ENCODE measurements around the gene TPSAB1. TPM values are rescaled to one million over a fixed set of nuclear protein-coding genes. Genes with fewer than 3 reads are reported as not detected.

The TPSAB1 gene
- total and polyA plus RNA-seq, 10 donors: 0.26 to 17.9 (median 1.1) TPM; not detected in 1

DNA sequence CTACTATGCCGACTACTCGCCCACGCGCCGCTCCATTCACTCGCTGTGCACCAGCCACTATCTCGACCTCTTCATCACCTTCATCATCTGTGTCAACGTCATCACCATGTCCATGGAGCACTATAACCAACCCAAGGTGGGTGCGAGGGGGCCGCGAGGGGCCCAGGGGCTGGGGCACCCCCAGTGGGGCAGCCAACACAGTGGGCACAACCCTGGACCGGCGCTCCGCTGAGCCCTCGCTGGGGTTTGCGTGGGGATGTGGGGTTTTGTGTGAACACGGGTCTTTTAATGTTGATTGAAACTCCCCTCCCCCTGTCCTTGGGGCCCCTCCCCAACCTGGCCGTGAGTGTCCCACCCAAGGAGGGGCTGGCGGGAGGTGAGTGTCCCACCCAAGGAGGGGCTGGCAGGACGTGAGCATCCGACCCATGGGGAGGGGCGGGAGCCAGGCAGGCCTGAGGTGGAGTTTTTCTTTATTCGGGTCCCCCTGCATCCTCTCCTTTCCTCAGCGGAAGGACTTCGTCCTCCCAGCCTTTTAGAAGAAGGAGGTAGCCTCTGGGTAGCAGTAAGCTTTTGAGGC, 26.6 kb upstream of the TPSAB1 start:
- Histone ChIP-seq H3K27me3 (replicated peaks in 1 of 7) (peaks cover 0 to 56% (median 0%) of the 10 kb centered on the region in 7 donors), H3K9me3 (no peaks in the 10 kb centered on the region), H3K27ac (no peak overlapping the region), H3K4me3 (no peak overlapping the region), H3K36me3 (no peaks in the 10 kb centered on the region), H3K4me1 (no peaks in the 10 kb centered on the region)
- TF ChIP-seq, protein P1, sequence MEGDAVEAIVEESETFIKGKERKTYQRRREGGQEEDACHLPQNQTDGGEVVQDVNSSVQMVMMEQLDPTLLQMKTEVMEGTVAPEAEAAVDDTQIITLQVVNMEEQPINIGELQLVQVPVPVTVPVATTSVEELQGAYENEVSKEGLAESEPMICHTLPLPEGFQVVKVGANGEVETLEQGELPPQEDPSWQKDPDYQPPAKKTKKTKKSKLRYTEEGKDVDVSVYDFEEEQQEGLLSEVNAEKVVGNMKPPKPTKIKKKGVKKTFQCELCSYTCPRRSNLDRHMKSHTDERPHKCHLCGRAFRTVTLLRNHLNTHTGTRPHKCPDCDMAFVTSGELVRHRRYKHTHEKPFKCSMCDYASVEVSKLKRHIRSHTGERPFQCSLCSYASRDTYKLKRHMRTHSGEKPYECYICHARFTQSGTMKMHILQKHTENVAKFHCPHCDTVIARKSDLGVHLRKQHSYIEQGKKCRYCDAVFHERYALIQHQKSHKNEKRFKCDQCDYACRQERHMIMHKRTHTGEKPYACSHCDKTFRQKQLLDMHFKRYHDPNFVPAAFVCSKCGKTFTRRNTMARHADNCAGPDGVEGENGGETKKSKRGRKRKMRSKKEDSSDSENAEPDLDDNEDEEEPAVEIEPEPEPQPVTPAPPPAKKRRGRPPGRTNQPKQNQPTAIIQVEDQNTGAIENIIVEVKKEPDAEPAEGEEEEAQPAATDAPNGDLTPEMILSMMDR (IDR thresholded peaks at IDR 0.05 in 8 of 11, conservative IDR thresholded peaks at IDR 0.05 in 3 of 11): no peak
- TF ChIP-seq POLR2AphosphoS5 (IDR thresholded peaks at IDR 0.05) (no peak), POLR2A (IDR thresholded peaks at IDR 0.05) (no peak)
- WGBS, 5 donors: 77 to 84% (median 82%) methylated on average over 22 to 25 of the region's 25 CpGs
- intact Hi-C loops (cut with DNase I; ENCODE audit: low total_unique reads): no loop called here
- no peak for DNase-seq

DNA sequence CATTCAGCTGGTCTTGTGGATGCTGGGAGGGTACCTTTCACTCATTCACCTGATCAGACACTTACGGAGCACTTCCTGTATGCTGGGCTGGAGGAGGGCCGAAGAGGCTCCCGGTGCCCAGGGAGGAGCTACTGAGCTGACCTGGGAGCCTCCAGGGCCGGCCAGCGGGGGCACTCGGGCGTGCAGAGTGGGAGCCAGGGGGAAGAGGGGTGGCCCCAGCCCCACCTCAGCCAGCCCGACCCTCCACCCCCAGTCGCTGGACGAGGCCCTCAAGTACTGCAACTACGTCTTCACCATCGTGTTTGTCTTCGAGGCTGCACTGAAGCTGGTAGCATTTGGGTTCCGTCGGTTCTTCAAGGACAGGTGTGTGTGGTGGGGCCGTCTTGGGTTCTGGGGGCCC, 25.8 kb upstream of the TPSAB1 start:
- 72 to 85% (median 79%) methylated on average over 13 to 16 of the region's 16 CpGs for WGBS, 5 donors
- intact Hi-C loops (cut with DNase I; ENCODE audit: low total_unique reads): no loop called here
- DNase-seq: no peak

DNA sequence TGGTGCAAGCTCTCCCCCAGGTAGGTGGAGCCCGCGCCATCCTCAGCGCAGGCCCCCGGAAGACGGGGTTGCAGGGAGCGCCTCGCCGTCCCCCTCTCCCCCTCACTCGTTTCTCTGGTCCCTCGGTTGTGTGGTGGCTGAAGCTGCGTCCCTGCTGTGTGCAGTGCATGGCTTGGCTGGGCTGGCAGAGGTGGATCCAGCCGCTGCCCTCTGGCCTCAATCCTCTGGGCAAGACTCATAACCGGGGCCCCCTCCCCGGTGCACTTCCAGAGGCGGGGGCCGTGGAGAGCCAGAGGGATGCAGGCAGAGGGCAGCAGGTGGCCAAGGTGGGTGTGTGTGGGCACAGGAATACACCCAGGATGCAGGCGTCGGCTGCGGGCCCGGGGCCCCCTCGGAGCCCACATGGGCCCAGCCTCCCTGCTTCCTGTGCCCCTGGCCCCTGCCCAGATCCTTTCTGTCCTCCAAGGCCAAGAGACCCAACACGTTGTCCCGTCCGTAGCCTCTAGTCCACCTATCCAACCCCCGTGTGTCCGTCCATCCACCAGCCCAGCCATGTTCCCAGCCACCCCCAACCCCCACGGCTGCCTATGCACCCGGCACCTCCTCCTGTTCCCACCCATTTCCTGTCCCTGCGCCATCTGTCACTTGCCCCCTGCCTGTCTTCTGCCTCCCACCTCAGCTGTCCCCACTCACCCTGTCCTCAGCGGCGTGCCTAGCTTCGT, 24.8 kb upstream of the TPSAB1 start:
- intact Hi-C loops (cut with DNase I; ENCODE audit: low total_unique reads): no loop called here
- WGBS, 5 donors: 53 to 69% (median 61%) methylated on average over 13 to 32 of the region's 32 CpGs
- Histone ChIP-seq H3K27me3 (replicated peaks in 1 of 7) (peaks cover 0 to 68% (median 0%) of the 10 kb centered on the region in 7 donors), H3K27ac (no peak overlapping the region), H3K4me3 (no peak overlapping the region), H3K4me1 (no peaks in the 10 kb centered on the region), H3K9me3 (no peaks in the 10 kb centered on the region), H3K36me3 (no peaks in the 10 kb centered on the region)
- DNase-seq: no peak
- TF ChIP-seq, protein P1 (IDR thresholded peaks at IDR 0.05 in 8 of 11, conservative IDR thresholded peaks at IDR 0.05 in 3 of 11): no peak
- TF ChIP-seq POLR2AphosphoS5 (IDR thresholded peaks at IDR 0.05) (no peak), POLR2A (IDR thresholded peaks at IDR 0.05) (no peak)

More for the DNA sequence above, 25.8 kb upstream of the TPSAB1 start:
- Histone ChIP-seq H3K27ac (no peak overlapping the region), H3K9me3 (no peaks in the 10 kb centered on the region), H3K4me3 (no peak overlapping the region), H3K4me1 (no peaks in the 10 kb centered on the region), H3K27me3 (replicated peaks in 1 of 7) (peaks cover 0 to 63% (median 0%) of the 10 kb centered on the region in 7 donors), H3K36me3 (no peaks in the 10 kb centered on the region)
- no peak for TF ChIP-seq POLR2AphosphoS5 (IDR thresholded peaks at IDR 0.05)
- TF ChIP-seq, protein P1 (IDR thresholded peaks at IDR 0.05 in 8 of 11, conservative IDR thresholded peaks at IDR 0.05 in 3 of 11): no peak
- TF ChIP-seq POLR2A (IDR thresholded peaks at IDR 0.05): no peak

DNA sequence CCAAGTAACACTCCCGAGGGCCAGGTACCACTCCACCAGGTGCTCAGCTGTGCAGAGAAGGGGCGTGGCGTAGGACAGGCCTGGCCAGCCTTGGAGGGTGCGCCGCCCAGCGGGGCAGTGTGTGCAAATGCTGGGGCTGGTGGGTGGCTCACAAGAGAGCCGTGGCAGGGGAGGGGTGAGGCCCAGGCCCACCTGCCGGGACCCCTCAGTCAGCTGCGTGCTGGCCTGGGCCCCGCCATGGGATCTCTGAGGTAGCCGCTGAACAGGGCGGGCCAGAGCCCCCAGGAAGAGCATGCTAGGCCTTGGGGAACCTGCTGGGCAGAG, 24.2 kb upstream of the TPSAB1 start:
- Histone ChIP-seq H3K9me3 (no peaks in the 10 kb centered on the region), H3K27me3 (replicated peaks in 1 of 7) (peaks cover 0 to 69% (median 0%) of the 10 kb centered on the region in 7 donors), H3K27ac (no peak overlapping the region), H3K36me3 (no peaks in the 10 kb centered on the region), H3K4me1 (no peaks in the 10 kb centered on the region), H3K4me3 (no peak overlapping the region)
- DNase-seq: no peak
- intact Hi-C loops (cut with DNase I; ENCODE audit: low total_unique reads): no loop called here
- 79 to 93% (median 83%) methylated on average over 8 to 12 of the region's 12 CpGs for WGBS, 5 donors
- TF ChIP-seq, protein P1 (IDR thresholded peaks at IDR 0.05 in 8 of 11, conservative IDR thresholded peaks at IDR 0.05 in 3 of 11): no peak
- no peak for TF ChIP-seq POLR2AphosphoS5 (IDR thresholded peaks at IDR 0.05)

All from spleen (tissue), 11 donors.